Chondrocyte (in vitro differentiated cells): ENCODE results near the gene LRRC70. TPM values are rescaled to one million over a fixed set of nuclear protein-coding genes. Genes with fewer than 3 reads are reported as not detected.

Experiments used
- DNase-seq: peaks from one replicate; pipeline ENCODE4 v3.0.0; 2021; ENCODE audit warnings: mixed read lengths, low spot score
- H3K27ac Mint-ChIP-seq: one replicate; pipeline ENCODE4 v1.8.0; 2021; ENCODE audit warnings: mild to moderate bottlenecking, moderate library complexity, mixed read lengths; ENCODE audit not compliant: unreplicated experiment
- H3K27me3 Mint-ChIP-seq: 2 replicates; pipeline ENCODE4 v1.8.0; 2021; ENCODE audit warnings: low read depth, mixed read lengths
- H3K36me3 Mint-ChIP-seq: 2 replicates; pipeline ENCODE4 v1.8.0; 2021; ENCODE audit warnings: low read depth, mixed read lengths
- H3K4me1 Mint-ChIP-seq: 2 replicates; pipeline ENCODE4 v1.8.0; 2021; ENCODE audit warnings: low read depth, mild to moderate bottlenecking, mixed read lengths
- H3K4me3 Mint-ChIP-seq: one replicate; pipeline ENCODE4 v1.8.0; 2021; ENCODE audit warnings: mild to moderate bottlenecking, moderate library complexity, mixed read lengths; ENCODE audit not compliant: unreplicated experiment
- H3K9me3 Mint-ChIP-seq: 2 replicates; pipeline ENCODE4 v1.8.0; 2021; ENCODE audit warnings: low read depth, mixed read lengths
- CTCF ChIP-seq: fragments of 200-600 bp; sonication (generic); IDR thresholded peaks from 2 replicates; pipeline ENCODE4 v1.5.0; 2021; ENCODE audit warnings: antibody characterized with exemption, mild to moderate bottlenecking, moderate library complexity
- total RNA-seq: library from RNA; stranded (reverse); gene quantifications from 3 replicates; pipeline ENCODE4 v1.2.1, GENCODE V29; 2021

The LRRC70 gene
- total RNA-seq, 1 donor from 2014 or later: 0.20 TPM

DNA sequence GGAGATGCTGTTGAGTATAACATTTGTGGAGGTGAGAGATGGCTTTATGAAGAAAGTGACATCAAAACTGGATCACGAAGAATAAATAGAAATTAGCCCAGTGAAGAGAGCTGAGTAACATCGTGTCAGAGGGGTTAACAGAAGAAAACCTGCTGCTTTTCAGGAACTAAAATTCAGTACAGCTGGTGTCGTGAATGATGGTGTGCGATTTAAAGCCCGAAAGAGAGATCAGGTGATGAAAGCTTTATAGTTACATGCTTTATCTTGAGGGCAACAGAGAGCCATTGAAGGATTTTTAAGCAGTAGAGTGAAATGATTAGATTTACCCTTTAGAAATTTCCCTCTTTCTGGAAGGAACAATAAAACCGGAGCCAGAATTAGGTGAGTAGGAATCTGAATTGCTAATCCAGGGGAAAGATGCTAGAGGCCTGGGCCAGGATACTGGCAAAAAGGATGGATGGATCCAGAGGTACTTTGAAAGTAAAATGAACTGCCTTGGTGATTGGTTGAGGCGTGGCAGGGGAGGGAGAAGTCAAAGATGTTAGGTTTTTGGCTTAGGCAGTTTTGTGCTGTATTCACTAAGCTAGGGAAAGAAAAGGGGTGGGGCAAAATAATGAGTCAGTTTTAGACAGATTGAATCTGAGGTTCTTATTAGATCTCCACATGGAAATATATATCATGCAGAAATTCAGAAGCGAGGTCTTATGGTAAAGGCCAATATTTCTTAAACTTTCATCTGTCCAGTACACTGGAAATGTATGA, 3.4 kb downstream of the LRRC70 start:
- no peak for TF ChIP-seq CTCF
- Mint-ChIP-seq H3K27me3 (no peaks in the 10 kb centered on the region), H3K4me1 (peaks cover 3% of the 10 kb centered on the region), H3K9me3 (no peaks in the 10 kb centered on the region), H3K36me3 (peaks cover 2% of the 10 kb centered on the region), H3K4me3 (no peak overlapping the region), H3K27ac (no peak overlapping the region)
- no peak for DNase-seq

DNA sequence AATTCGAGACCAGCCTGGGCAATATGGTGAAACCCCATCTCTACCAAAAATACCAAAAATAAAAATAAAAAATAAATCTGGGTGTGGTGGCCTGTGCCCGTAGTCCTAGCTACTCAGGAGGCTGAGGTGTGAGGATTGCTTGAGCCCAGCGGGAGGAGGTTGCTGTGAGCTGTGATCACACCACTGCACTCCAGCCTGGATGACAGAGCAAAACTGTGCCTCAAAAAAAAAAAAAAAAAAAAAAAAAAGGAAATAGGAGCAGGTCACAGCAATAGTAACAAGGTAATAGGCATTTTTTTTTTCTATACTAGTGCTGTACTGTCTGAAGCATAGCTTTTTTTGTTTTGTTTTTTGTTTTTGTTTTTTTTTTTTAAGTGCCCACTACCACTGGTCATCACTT, 5.8 kb downstream of the LRRC70 start:
- no peak overlapping the region for H3K27ac Mint-ChIP-seq
- H3K36me3 Mint-ChIP-seq: peaks cover 2% of the 10 kb centered on the region
- DNase-seq: no peak
- TF ChIP-seq CTCF: no peak
- no peaks in the 10 kb centered on the region for H3K9me3 Mint-ChIP-seq
- no peak overlapping the region for H3K4me3 Mint-ChIP-seq
- no peaks in the 10 kb centered on the region for H3K27me3 Mint-ChIP-seq
- H3K4me1 Mint-ChIP-seq: no peaks in the 10 kb centered on the region

- H3K4me3 Mint-ChIP-seq: no peak overlapping the region
- DNase-seq: no peak
- no peaks in the 10 kb centered on the region for H3K27me3 Mint-ChIP-seq
- H3K27ac Mint-ChIP-seq: no peak overlapping the region
- H3K9me3 Mint-ChIP-seq: no peaks in the 10 kb centered on the region
- no peaks in the 10 kb centered on the region for H3K4me1 Mint-ChIP-seq
- no peak for TF ChIP-seq CTCF
- H3K36me3 Mint-ChIP-seq: peaks cover 2% of the 10 kb centered on the region
Measured at GRCh38 chr5:62585306-62585705, 6.7 kb downstream of the LRRC70 start.

DNA sequence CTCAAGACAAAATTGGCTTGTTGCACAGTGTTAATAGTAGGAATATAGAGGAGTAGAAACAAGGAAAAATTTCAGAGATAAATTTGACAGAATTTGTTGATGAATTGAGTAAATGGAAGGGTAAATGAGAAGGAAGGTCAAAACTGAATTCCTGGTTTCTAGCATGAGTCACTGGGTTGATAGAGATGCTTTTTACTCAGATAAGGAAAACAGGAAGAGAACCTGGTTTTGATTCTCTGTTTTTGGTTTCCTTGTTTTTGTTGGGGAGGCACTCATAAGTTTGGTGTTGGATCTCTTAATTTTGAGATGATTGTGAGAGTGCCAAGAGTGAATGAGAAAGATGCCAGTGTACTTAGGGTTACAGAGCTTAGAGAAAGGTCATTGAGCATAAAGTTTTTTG, 7.1 kb downstream of the LRRC70 start:
- H3K36me3 Mint-ChIP-seq: peaks cover 2% of the 10 kb centered on the region
- no peaks in the 10 kb centered on the region for H3K9me3 Mint-ChIP-seq
- DNase-seq: no peak
- no peaks in the 10 kb centered on the region for H3K4me1 Mint-ChIP-seq
- H3K4me3 Mint-ChIP-seq: no peak overlapping the region
- no peaks in the 10 kb centered on the region for H3K27me3 Mint-ChIP-seq
- no peak overlapping the region for H3K27ac Mint-ChIP-seq
- no peak for TF ChIP-seq CTCF

- Mint-ChIP-seq H3K9me3 (no peaks in the 10 kb centered on the region), H3K36me3 (peaks cover 4% of the 10 kb centered on the region), H3K4me3 (no peak overlapping the region), H3K27me3 (no peaks in the 10 kb centered on the region), H3K27ac (no peak overlapping the region), H3K4me1 (no peaks in the 10 kb centered on the region)
- DNase-seq: no peak
- no peak for TF ChIP-seq CTCF
Measured at GRCh38 chr5:62587737-62588136, 9.1 kb downstream of the LRRC70 start.
